GM23338 (cell line): Measurements from ENCODE around the gene TAOK1.

ENCODE experiments used
- CREB1 ChIP-seq: fragments of 250-450 bp; sonication (Bioruptor Pico); IDR thresholded peaks from 2 replicates; pipeline ENCODE4 v1.5.0; 2020; ENCODE audit warnings: low read depth, mild to moderate bottlenecking, moderate library complexity
- CTCF ChIP-seq, 2 experiments: fragments of 200-600 bp in 1 of 2; sonication (generic) in 1 of 2; conservative IDR thresholded peaks; 2 replicates each; pipeline versions ENCODE4 v1.5.1 to v1.6.1; 2016 to 2017; ENCODE audit warnings: antibody characterized with exemption in 2 of 2, low read depth in 2 of 2, mild to moderate bottlenecking in 2 of 2, moderate library complexity in 1 of 2
- EZH2 ChIP-seq: fragments of 200-600 bp; sonication (generic); IDR thresholded peaks from one replicate; pipeline ENCODE4 v1.8.0; 2017; ENCODE audit warnings: antibody characterized with exemption, mild to moderate bottlenecking, low read depth; ENCODE audit not compliant: unreplicated experiment
- EZH2phosphoT487 ChIP-seq: fragments of 200-600 bp; sonication (generic); IDR thresholded peaks from one replicate; pipeline ENCODE4 v1.8.1; 2018; ENCODE audit warnings: antibody characterized with exemption; ENCODE audit not compliant: unreplicated experiment
- JUNB ChIP-seq: IDR thresholded peaks from one replicate; pipeline ENCODE4 v1.6.1; 2016; ENCODE audit warnings: antibody characterized with exemption; ENCODE audit not compliant: unreplicated experiment
- POLR2AphosphoS5 ChIP-seq: IDR thresholded peaks from 2 replicates; pipeline ENCODE4 v1.6.1; 2016; ENCODE audit warnings: antibody characterized with exemption, low read depth
- STAT1 ChIP-seq: IDR thresholded peaks from one replicate; pipeline ENCODE4 v1.6.1; 2016; ENCODE audit warnings: antibody characterized with exemption; ENCODE audit not compliant: unreplicated experiment
- TF ChIP-seq, protein P1 (sequence below): IDR thresholded peaks from 2 replicates; pipeline ENCODE4 v1.6.1; 2016; ENCODE audit warnings: antibody characterized with exemption
- TF ChIP-seq, protein P2 (sequence below): IDR thresholded peaks from one replicate; pipeline ENCODE4 v1.6.1; 2018; ENCODE audit warnings: antibody characterized with exemption; ENCODE audit not compliant: unreplicated experiment

GRCh38 chr17:29384901-29385300, 5.3 kb upstream of the TAOK1 start:
- TF ChIP-seq CTCF (conservative IDR thresholded peaks at IDR 0.05; ENCODE audit: low read depth in 2 of 2): peak; percentile 20 to 38; a peak in 3 of 4 replicates
- no peak for TF ChIP-seq EZH2
- TF ChIP-seq STAT1: no peak
- TF ChIP-seq, protein P1, sequence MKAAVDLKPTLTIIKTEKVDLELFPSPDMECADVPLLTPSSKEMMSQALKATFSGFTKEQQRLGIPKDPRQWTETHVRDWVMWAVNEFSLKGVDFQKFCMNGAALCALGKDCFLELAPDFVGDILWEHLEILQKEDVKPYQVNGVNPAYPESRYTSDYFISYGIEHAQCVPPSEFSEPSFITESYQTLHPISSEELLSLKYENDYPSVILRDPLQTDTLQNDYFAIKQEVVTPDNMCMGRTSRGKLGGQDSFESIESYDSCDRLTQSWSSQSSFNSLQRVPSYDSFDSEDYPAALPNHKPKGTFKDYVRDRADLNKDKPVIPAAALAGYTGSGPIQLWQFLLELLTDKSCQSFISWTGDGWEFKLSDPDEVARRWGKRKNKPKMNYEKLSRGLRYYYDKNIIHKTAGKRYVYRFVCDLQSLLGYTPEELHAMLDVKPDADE: no peak
- no peak for TF ChIP-seq EZH2phosphoT487
- TF ChIP-seq, protein P2, sequence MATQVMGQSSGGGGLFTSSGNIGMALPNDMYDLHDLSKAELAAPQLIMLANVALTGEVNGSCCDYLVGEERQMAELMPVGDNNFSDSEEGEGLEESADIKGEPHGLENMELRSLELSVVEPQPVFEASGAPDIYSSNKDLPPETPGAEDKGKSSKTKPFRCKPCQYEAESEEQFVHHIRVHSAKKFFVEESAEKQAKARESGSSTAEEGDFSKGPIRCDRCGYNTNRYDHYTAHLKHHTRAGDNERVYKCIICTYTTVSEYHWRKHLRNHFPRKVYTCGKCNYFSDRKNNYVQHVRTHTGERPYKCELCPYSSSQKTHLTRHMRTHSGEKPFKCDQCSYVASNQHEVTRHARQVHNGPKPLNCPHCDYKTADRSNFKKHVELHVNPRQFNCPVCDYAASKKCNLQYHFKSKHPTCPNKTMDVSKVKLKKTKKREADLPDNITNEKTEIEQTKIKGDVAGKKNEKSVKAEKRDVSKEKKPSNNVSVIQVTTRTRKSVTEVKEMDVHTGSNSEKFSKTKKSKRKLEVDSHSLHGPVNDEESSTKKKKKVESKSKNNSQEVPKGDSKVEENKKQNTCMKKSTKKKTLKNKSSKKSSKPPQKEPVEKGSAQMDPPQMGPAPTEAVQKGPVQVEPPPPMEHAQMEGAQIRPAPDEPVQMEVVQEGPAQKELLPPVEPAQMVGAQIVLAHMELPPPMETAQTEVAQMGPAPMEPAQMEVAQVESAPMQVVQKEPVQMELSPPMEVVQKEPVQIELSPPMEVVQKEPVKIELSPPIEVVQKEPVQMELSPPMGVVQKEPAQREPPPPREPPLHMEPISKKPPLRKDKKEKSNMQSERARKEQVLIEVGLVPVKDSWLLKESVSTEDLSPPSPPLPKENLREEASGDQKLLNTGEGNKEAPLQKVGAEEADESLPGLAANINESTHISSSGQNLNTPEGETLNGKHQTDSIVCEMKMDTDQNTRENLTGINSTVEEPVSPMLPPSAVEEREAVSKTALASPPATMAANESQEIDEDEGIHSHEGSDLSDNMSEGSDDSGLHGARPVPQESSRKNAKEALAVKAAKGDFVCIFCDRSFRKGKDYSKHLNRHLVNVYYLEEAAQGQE: no peak
- no peak for TF ChIP-seq POLR2AphosphoS5
- TF ChIP-seq CREB1 (CRISPR knock-in tag): no peak
- TF ChIP-seq JUNB: no peak
